CD4-positive, CD25-positive, alpha-beta regulatory T cell (primary cell): ENCODE results near the gene PLCH2. TPM values are rescaled to one million over a fixed set of nuclear protein-coding genes. Genes with fewer than 3 reads are reported as not detected.

Source experiments
- ATAC-seq, 2 donors: fragments of 150-1000 bp; cut with Tn5 transposase; one replicate each; pipeline ENCODE4 v1.10.0; 2021; ENCODE audit warnings: low read depth in 2 of 2, moderate number of reproducible peaks in 2 of 2, moderate library complexity in 1 of 2
- DNase-seq, 3 donors: peaks; one replicate each; pipeline versions ENCODE4 v3.0.0 to v3.0.0-alpha.2; 2012 to 2022; ENCODE audit warnings: mixed read lengths in 1 of 3
- H3K27ac ChIP-seq: one replicate; pipeline ENCODE4 v1.7.0; 2013; ENCODE audit warnings: mild to moderate bottlenecking, low read length; ENCODE audit not compliant: insufficient read depth, poor library complexity, severe bottlenecking
- H3K27me3 ChIP-seq: one replicate; pipeline ENCODE4 v1.7.0; 2013; ENCODE audit warnings: low read length; ENCODE audit not compliant: control insufficient read depth, insufficient read depth
- H3K36me3 ChIP-seq: one replicate; pipeline ENCODE4 v1.7.0; 2013; ENCODE audit warnings: mild to moderate bottlenecking, low read length, moderate library complexity; ENCODE audit not compliant: control insufficient read depth, insufficient read depth
- H3K4me1 ChIP-seq: 2 replicates; pipeline ENCODE4 v1.7.0; 2013; ENCODE audit warnings: mild to moderate bottlenecking, low read length; ENCODE audit not compliant: insufficient read depth, control insufficient read depth, poor library complexity, severe bottlenecking
- H3K4me3 ChIP-seq: one replicate; pipeline ENCODE4 v1.7.0; 2013; ENCODE audit warnings: low read depth, mild to moderate bottlenecking, low read length, moderate library complexity
- H3K9me3 ChIP-seq, 2 experiments: 1 replicate in 1 of 2; 2 replicates in 1 of 2; pipeline ENCODE4 v1.7.0; 2013; ENCODE audit warnings: low read length in 2 of 2, mild to moderate bottlenecking in 1 of 2, moderate library complexity in 1 of 2; ENCODE audit not compliant: control insufficient read depth in 2 of 2
- H3K27ac Mint-ChIP-seq, 3 donors: one replicate each; pipeline ENCODE4 v1.8.0; 2020 to 2022; ENCODE audit warnings: mild to moderate bottlenecking in 3 of 3, mixed read lengths in 3 of 3, moderate library complexity in 2 of 3
- H3K27me3 Mint-ChIP-seq: one replicate; pipeline ENCODE4 v1.8.0; 2022; ENCODE audit warnings: mild to moderate bottlenecking, mixed read lengths
- H3K36me3 Mint-ChIP-seq: one replicate; pipeline ENCODE4 v1.8.0; 2020; ENCODE audit warnings: mixed read lengths
- H3K4me1 Mint-ChIP-seq, 4 donors: one replicate each; pipeline ENCODE4 v1.8.0; 2020 to 2022; ENCODE audit warnings: mixed read lengths in 4 of 4, mild to moderate bottlenecking in 1 of 4
- H3K4me3 Mint-ChIP-seq, 4 donors: one replicate each; pipeline ENCODE4 v1.8.0; 2020 to 2022; ENCODE audit warnings: mild to moderate bottlenecking in 4 of 4, mixed read lengths in 4 of 4, moderate library complexity in 3 of 4
- H3K9me3 Mint-ChIP-seq, 7 donors: one replicate each; pipeline ENCODE4 v1.8.0; 2020 to 2022; ENCODE audit warnings: mixed read lengths in 7 of 7, mild to moderate bottlenecking in 3 of 7, moderate library complexity in 2 of 7
- polyA plus RNA-seq, 4 donors: library from polyadenylated mRNA; unstranded; fragments of 300-500 nt; fragmentation: Illumina TruSeq; gene quantifications; one replicate each; pipeline ENCODE4 v1.2.3, GENCODE V29; 2021
- total RNA-seq: library from RNA; stranded (reverse); gene quantifications from one replicate; pipeline ENCODE4 v1.2.3, GENCODE V29; 2022

Gene PLCH2
- total and polyA plus RNA-seq, 5 donors from 2014 or later, result 0.35 to 43.4 (median 1.1) TPM

DNA sequence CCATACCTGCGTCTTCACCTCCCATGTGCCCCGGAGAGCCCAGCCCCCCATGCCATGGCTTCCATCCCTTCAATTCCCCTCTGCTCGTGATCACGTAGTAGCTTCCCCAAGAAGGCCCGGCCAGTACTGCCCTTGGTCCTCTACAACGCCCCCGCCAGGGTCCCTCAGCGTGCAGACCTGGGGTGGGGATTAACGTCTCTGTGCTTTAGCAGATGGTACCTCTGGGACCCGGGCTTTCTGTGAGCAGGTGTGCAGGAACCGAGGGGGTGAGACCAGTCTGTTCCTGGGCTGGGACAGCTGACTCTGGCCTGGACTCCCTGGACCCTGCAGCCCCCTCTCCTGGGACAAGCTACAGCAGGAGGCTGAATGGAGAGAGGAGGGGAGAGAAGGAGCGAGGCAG is 1.2 kb downstream of the PLCH2 start:
- H3K36me3 Mint-ChIP-seq, result no peaks in the 10 kb centered on the region
- no peaks in the 10 kb centered on the region for H3K4me1 Mint-ChIP-seq
- H3K36me3 ChIP-seq, result no peaks in the 10 kb centered on the region
- no peaks in the 10 kb centered on the region for H3K4me1 ChIP-seq
- H3K9me3 Mint-ChIP-seq, result no peaks in the 10 kb centered on the region
- H3K27ac ChIP-seq, result no peak overlapping the region
- no peaks in the 10 kb centered on the region for H3K27me3 ChIP-seq
- DNase-seq (no peak), ATAC-seq (no peak)
- no peak overlapping the region for H3K4me3 ChIP-seq
- H3K27me3 Mint-ChIP-seq, result no peaks in the 10 kb centered on the region
- no peaks in the 10 kb centered on the region for H3K9me3 ChIP-seq
- H3K4me3 Mint-ChIP-seq, result no peak overlapping the region
- H3K27ac Mint-ChIP-seq, result no peak overlapping the region

GRCh38 chr1:2477791-2478499 is 1.9 kb downstream of the PLCH2 start:
- H3K9me3 Mint-ChIP-seq, result no peaks in the 10 kb centered on the region
- H3K36me3 Mint-ChIP-seq, result no peaks in the 10 kb centered on the region
- H3K4me3 Mint-ChIP-seq, result no peak overlapping the region
- H3K36me3 ChIP-seq, result no peaks in the 10 kb centered on the region
- no peaks in the 10 kb centered on the region for H3K27me3 ChIP-seq
- H3K4me1 ChIP-seq, result no peaks in the 10 kb centered on the region
- no peak overlapping the region for H3K27ac Mint-ChIP-seq
- ATAC-seq, result no peak
- DNase-seq, result no peak
- H3K9me3 ChIP-seq, result no peaks in the 10 kb centered on the region
- no peaks in the 10 kb centered on the region for H3K27me3 Mint-ChIP-seq
- no peak overlapping the region for H3K4me3 ChIP-seq
- H3K27ac ChIP-seq, result no peak overlapping the region
- H3K4me1 Mint-ChIP-seq, result no peaks in the 10 kb centered on the region

- H3K27me3 Mint-ChIP-seq, result no peaks in the 10 kb centered on the region
- H3K4me3 Mint-ChIP-seq, result no peak overlapping the region
- H3K4me1 Mint-ChIP-seq, result peaks cover 0 to 3% (median 1%) of the 10 kb centered on the region in 4 donors
- H3K9me3 Mint-ChIP-seq, result no peaks in the 10 kb centered on the region
- no peak overlapping the region for H3K27ac Mint-ChIP-seq
- H3K9me3 ChIP-seq, result no peaks in the 10 kb centered on the region
- H3K27me3 ChIP-seq, result no peaks in the 10 kb centered on the region
- no peaks in the 10 kb centered on the region for H3K4me1 ChIP-seq
- no peaks in the 10 kb centered on the region for H3K36me3 ChIP-seq
- ATAC-seq (no peak), DNase-seq (no peak)
- no peak overlapping the region for H3K4me3 ChIP-seq
- peaks cover 3% of the 10 kb centered on the region for H3K36me3 Mint-ChIP-seq
- H3K27ac ChIP-seq, result no peak overlapping the region
Measured at GRCh38 chr1:2479186-2479585, 3.1 kb downstream of the PLCH2 start.

DNA sequence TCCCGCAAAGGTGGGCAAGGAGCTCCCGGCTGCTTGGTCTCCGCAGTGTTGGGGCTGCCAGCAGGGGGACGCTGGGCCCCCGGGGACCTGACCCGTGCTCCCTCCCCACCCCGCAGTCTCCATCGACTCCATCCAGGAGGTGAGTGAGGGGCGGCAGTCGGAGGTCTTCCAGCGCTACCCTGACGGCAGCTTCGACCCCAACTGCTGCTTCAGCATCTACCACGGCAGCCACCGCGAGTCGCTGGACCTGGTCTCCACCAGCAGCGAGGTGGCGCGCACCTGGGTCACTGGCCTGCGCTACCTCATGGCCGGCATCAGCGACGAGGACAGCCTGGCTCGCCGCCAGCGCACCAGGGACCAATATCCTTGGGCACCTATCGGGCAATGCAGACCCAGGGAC is 3.5 kb downstream of the PLCH2 start:
- Histone ChIP-seq H3K4me3 (no peak overlapping the region), H3K27ac (no peak overlapping the region), H3K4me1 (no peaks in the 10 kb centered on the region), H3K36me3 (no peaks in the 10 kb centered on the region), H3K27me3 (no peaks in the 10 kb centered on the region), H3K9me3 (no peaks in the 10 kb centered on the region)
- H3K27ac Mint-ChIP-seq, result no peak overlapping the region
- H3K4me3 Mint-ChIP-seq, result no peak overlapping the region
- DNase-seq, result no peak
- peaks cover 0 to 4% (median 1%) of the 10 kb centered on the region in 4 donors for H3K4me1 Mint-ChIP-seq
- H3K27me3 Mint-ChIP-seq, result no peaks in the 10 kb centered on the region
- peaks cover 3% of the 10 kb centered on the region for H3K36me3 Mint-ChIP-seq
- H3K9me3 Mint-ChIP-seq, result no peaks in the 10 kb centered on the region
- ATAC-seq, result no peak

GRCh38 chr1:2480236-2480985 is 4.3 kb downstream of the PLCH2 start:
- Mint-ChIP-seq H3K27ac (no peak overlapping the region), H3K4me1 (peaks cover 0 to 4% (median 1%) of the 10 kb centered on the region in 4 donors), H3K4me3 (no peak overlapping the region), H3K36me3 (peaks cover 3% of the 10 kb centered on the region), H3K9me3 (no peaks in the 10 kb centered on the region), H3K27me3 (no peaks in the 10 kb centered on the region)
- Histone ChIP-seq H3K27ac (no peak overlapping the region), H3K36me3 (no peaks in the 10 kb centered on the region), H3K9me3 (no peaks in the 10 kb centered on the region), H3K27me3 (no peaks in the 10 kb centered on the region), H3K4me3 (no peak overlapping the region), H3K4me1 (no peaks in the 10 kb centered on the region)
- ATAC-seq (no peak), DNase-seq (no peak)

DNA sequence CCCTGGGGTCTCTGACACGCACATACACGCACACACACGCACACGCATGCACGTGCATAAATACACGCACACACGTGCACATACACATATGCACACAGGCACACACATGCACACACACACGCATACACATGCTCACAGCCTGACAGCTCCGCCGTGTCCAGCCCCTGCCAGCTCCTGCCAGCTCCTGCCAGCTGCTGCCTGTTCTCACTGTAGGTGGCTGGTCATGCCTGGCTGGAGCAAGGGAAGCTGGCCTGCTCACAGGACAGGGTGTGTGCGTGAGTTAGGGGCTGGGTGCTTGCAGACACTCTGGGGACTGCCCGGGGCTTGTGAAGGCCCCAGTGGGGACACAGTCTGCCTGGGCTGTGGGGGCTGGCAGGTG is 4.9 kb downstream of the PLCH2 start:
- DNase-seq (no peak), ATAC-seq (no peak)
- Mint-ChIP-seq H3K4me1 (peaks cover 0 to 4% (median 1%) of the 10 kb centered on the region in 4 donors), H3K27me3 (no peaks in the 10 kb centered on the region), H3K27ac (no peak overlapping the region), H3K9me3 (no peaks in the 10 kb centered on the region), H3K36me3 (peaks cover 3% of the 10 kb centered on the region), H3K4me3 (no peak overlapping the region)
- Histone ChIP-seq H3K27ac (no peak overlapping the region), H3K4me1 (no peaks in the 10 kb centered on the region), H3K36me3 (no peaks in the 10 kb centered on the region), H3K4me3 (no peak overlapping the region), H3K9me3 (no peaks in the 10 kb centered on the region), H3K27me3 (no peaks in the 10 kb centered on the region)

DNA sequence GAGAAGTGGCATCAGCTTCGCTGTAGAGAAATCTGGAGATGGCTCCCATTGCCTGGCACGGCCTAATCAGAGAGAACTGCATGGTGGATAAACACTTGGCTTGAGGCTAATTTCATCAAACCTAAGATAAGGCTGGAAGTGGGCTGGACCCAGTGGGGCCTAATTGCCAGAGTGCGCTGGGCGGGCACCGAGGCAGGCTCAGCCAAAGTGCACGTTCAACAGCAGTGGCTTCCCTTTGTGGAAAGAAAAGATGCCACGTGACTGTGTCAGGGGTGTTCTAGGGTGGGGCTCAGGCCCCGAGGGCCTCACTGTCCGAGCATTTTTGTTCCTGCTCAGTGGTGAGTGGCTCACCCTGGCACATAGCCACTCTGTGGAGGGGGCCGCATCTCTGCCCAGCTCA is 5.8 kb downstream of the PLCH2 start:
- no peak overlapping the region for H3K4me3 ChIP-seq
- no peak overlapping the region for H3K27ac Mint-ChIP-seq
- H3K4me1 ChIP-seq, result no peaks in the 10 kb centered on the region
- peaks cover 3% of the 10 kb centered on the region for H3K36me3 Mint-ChIP-seq
- H3K27ac ChIP-seq, result no peak overlapping the region
- no peak for DNase-seq
- peaks cover 0 to 4% (median 1%) of the 10 kb centered on the region in 4 donors for H3K4me1 Mint-ChIP-seq
- H3K9me3 ChIP-seq, result no peaks in the 10 kb centered on the region
- no peaks in the 10 kb centered on the region for H3K9me3 Mint-ChIP-seq
- no peak overlapping the region for H3K4me3 Mint-ChIP-seq
- H3K36me3 ChIP-seq, result no peaks in the 10 kb centered on the region
- H3K27me3 ChIP-seq, result no peaks in the 10 kb centered on the region
- ATAC-seq, result no peak
- no peaks in the 10 kb centered on the region for H3K27me3 Mint-ChIP-seq

DNA sequence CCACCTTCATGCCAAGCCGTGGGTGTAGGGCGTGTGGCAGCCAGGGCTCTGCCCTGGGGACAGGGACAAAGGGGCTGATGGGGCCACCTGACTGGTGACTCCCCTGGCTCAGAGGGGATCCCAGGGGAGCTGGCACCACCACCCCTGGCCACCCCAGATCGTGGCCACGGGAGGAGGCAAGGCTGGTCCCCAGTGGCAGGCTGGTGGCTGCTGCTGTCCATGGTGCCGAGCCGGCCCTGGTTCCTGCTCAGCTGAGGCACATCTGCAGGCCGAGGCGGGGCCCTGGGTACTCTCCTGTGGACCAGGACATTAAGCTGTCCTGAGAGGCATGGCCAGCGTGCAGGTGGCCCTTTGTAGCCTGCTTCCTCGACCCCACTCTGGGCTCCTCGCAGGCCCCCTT is 6.5 kb downstream of the PLCH2 start:
- Mint-ChIP-seq H3K27me3 (no peaks in the 10 kb centered on the region), H3K9me3 (no peaks in the 10 kb centered on the region), H3K4me3 (no peak overlapping the region), H3K36me3 (peaks cover 6% of the 10 kb centered on the region), H3K4me1 (peaks cover 0 to 4% (median 1%) of the 10 kb centered on the region in 4 donors), H3K27ac (no peak overlapping the region)
- H3K9me3 ChIP-seq, result no peaks in the 10 kb centered on the region
- DNase-seq (no peak), ATAC-seq (no peak)
- H3K4me1 ChIP-seq, result no peaks in the 10 kb centered on the region
- H3K4me3 ChIP-seq, result no peak overlapping the region
- H3K36me3 ChIP-seq, result peaks cover 6% of the 10 kb centered on the region
- no peak overlapping the region for H3K27ac ChIP-seq
- no peaks in the 10 kb centered on the region for H3K27me3 ChIP-seq
